ENCODE results near the gene SLC39A11.

DNA sequence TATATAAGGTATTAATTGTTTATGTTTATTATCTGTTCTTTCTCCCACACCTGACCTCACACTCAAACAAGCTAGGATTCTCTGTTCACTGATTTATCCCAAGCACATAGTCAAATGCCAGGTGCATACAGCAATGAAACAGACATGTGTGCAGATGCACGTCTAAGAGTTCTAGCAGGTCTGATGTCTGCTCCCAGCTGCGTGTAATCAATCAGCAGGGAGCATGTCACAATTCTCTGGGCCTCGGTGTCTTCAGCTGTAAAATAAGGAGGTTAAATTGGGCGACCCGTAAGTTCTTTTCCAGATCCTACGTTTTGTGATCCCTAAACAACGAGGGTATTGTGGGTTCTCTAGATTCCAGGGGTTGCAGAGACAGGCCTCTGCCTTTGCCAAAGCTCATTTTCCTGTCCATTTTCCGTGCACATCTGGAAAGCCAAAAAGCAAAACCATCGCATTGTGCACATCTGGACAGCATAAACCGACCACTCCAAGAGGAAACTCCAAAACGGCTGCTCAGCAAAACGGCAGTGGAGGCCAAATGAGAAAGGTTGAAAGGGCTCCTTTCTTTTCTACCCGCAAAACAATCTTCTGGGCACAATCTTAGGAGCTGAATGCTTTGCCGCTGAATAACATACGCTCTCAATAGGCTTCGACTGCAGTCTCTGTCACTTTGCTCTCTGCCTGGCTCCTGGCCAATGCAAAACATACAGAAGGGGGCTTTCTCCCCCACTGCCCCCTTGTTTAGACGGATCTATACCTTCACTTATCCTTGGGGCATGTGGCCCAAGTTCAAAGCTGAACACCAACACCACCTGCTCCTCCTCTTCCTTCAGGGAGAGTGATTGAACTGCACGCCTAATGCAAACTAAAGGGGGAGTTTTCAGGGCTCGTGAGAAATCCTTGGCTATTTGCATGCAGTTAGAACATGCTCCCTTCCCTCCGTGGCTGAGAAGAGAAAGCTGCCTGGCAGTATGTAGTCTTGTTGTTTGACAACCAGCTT, 426.3 kb downstream of the SLC39A11 start:
- TF ChIP-seq POLR2A (IDR thresholded peaks at IDR 0.05) (no peak), CTCF (IDR thresholded peaks at IDR 0.05) (no peak)

Measured in thyroid gland (tissue), 4 donors.